GM10266 (cell line): ENCODE measurements around the gene FAM200C.

Source experiments
- DNase-seq: peaks from one replicate; pipeline ENCODE4 v3.0.0; 2012; ENCODE audit errors: extremely low spot score
- CTCF ChIP-seq: IDR thresholded peaks from 2 replicates; pipeline ENCODE4 v1.5.1; 2012; ENCODE audit warnings: mild to moderate bottlenecking, low read depth; ENCODE audit not compliant: control insufficient read depth, insufficient read depth; ENCODE audit errors: missing control alignments

Gene FAM200C

GRCh38 chr5:160377651-160378050 lies 22.2 kb downstream of the FAM200C start:
- no peak for DNase-seq
- no peak for TF ChIP-seq CTCF

DNA sequence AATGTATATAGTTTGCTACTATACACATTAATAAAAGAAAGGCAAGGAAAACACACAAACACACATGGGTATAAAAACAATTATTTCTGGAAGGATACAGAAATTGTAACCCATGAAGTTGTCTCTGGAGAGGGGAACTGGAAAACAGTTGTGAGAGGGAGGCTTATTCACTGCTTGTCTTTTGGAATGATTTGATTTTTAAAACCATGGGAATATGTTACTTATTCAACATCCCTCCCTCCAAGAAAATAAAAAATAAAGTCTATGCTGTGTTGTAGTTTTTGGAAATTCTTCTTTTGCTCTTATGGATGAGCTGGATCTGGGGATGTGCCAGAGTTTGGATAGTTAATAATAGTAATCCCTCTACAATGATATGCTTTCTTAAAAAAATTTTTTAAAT lies 23.4 kb downstream of the FAM200C start:
- no peak for TF ChIP-seq CTCF
- DNase-seq = no peak

- no peak for DNase-seq
- TF ChIP-seq CTCF = no peak
Measured at GRCh38 chr5:160375701-160376100, 24.2 kb downstream of the FAM200C start.

GRCh38 chr5:160375166-160375565 lies 24.7 kb downstream of the FAM200C start:
- TF ChIP-seq CTCF = no peak
- DNase-seq = no peak

GRCh38 chr5:160371294-160371693 lies 28.6 kb downstream of the FAM200C start:
- DNase-seq = no peak

DNA sequence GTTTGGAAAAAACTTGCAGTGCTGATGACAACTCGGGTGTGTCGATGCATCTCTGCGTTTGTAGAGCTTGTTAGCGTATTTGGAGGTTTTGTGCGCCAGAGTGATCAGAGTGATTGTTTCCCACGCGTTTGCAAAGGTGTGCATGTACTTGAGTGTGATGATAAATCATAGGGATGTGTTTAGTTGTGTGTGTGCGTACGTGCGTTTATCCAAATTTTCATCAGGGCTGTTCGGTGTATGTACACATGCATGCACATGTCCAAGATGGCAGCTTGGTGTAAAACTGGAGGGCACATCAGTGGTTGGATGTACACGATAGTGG lies 29.2 kb downstream of the FAM200C start:
- no peak for DNase-seq
- TF ChIP-seq CTCF = no peak

More at GRCh38 chr5:160371294-160371693, 28.6 kb downstream of the FAM200C start:
- no peak for TF ChIP-seq CTCF

DNA sequence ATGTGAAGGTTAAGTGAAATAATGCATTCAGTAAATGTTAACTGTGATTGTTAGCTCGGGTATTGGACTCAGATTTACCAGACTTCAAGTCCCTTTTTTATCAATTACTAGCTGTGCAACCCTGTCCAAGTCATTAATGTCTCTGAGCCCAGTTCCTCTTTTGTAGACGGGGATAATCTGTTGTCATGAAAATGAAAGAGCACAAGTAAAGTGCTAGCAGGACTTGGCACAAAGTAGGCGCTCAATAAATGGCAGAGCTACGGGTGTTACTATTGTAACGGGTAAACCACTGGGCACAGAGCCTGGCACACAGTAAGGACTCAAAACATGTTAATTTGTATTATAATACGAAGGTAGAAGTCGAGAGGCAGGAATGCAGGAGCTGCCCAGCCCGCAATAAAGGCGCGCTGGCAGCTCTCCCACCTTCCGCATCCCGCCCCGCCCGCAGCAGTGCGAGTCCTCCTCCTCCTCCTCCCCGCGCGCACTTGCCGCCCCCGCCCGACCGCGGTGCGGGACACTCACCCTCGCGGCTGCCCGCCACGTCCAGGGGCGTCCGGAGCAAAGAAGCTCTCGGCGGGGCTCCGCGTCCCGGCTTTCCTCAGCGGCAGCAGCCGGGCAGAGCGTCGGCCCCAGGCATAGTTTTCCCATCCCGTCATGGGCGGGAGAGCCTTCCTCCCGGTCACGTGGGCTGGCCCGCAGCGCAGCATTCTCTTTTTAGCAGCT lies 29.7 kb downstream of the FAM200C start, which contains the start of gene C1QTNF2:
Gene C1QTNF2 (minus strand): TSS at position 637 of the 723 bp plus-strand sequence. CDS start 15,615 bp downstream, outside the sequence.
- TF ChIP-seq CTCF = no peak
- DNase-seq = no peak
